HEK293 (cell line): Measurements from ENCODE around the gene STING1.

Experiments used
- CTCF ChIA-PET: fragments of 350-600 bp; formaldehyde crosslinking; extraction: SDS; loops from one replicate; lab custom pipeline; 2021; ENCODE audit warnings: antibody characterized with exemption; lab: Yijun Ruan, JAX
- POLR2A ChIA-PET: fragments of 300-600 bp; formaldehyde crosslinking; extraction: SDS; loops from one replicate; lab custom pipeline; 2020; ENCODE audit warnings: antibody characterized with exemption, inconsistent platforms; lab: Yijun Ruan, JAX
- H3K27ac ChIP-seq: fragments of 200-500 bp; sonication (Bioruptor generic); 2 replicates; pipeline ENCODE4 v1.5.1; 2014; ENCODE audit warnings: low read depth, low read length, control low read depth, inconsistent platforms; ENCODE audit errors: extremely low read depth
- H3K36me3 ChIP-seq, 2 experiments: fragments of 200-500 bp in 1 of 2; sonication (Bioruptor generic) in 1 of 2; 1 replicate in 1 of 2; 2 replicates in 1 of 2; pipeline ENCODE4 v1.5.1; 2014 to 2017; ENCODE audit warnings: inconsistent platforms in 2 of 2, low read length in 2 of 2; ENCODE audit not compliant: control insufficient read depth in 2 of 2, insufficient read depth in 1 of 2
- H3K4me1 ChIP-seq: fragments of 200-500 bp; sonication (Bioruptor generic); 2 replicates; pipeline ENCODE4 v1.5.1; 2014; ENCODE audit warnings: mild to moderate bottlenecking, low read length, inconsistent platforms; ENCODE audit not compliant: control insufficient read depth, insufficient read depth
- H3K4me3 ChIP-seq: 2 replicates; pipeline ENCODE4 v1.5.1; 2011; ENCODE audit warnings: low read depth, mild to moderate bottlenecking, control low read depth, low read length, moderate library complexity
- H3K9me3 ChIP-seq: fragments of 200-500 bp; sonication (Bioruptor generic); 2 replicates; pipeline ENCODE4 v1.5.1; 2014; ENCODE audit warnings: low read depth, low read length, inconsistent platforms; ENCODE audit not compliant: control insufficient read depth, insufficient read depth
- FEZF1 ChIP-seq: fragments of 450-650 bp; formaldehyde crosslinking; IDR thresholded peaks from 2 replicates; pipeline ENCODE4 v1.5.1; 2016; ENCODE audit warnings: missing biosample characterization, missing genetic modification characterization
- MZF1 ChIP-seq: fragments of 450-650 bp; formaldehyde crosslinking; IDR thresholded peaks from 2 replicates; pipeline ENCODE4 v1.5.1; 2017; ENCODE audit warnings: missing biosample characterization, missing genetic modification characterization, borderline replicate concordance
- PRDM1 ChIP-seq: fragments of 450-650 bp; formaldehyde crosslinking; IDR thresholded peaks from 2 replicates; pipeline ENCODE4; 2016; ENCODE audit warnings: missing biosample characterization, missing genetic modification characterization
- SP2 ChIP-seq: fragments of 450-650 bp; formaldehyde crosslinking; IDR thresholded peaks from 2 replicates; pipeline ENCODE4 v1.5.1; 2016; ENCODE audit warnings: missing biosample characterization, missing genetic modification characterization
- SP7 ChIP-seq: fragments of 450-650 bp; formaldehyde crosslinking; IDR thresholded peaks from 2 replicates; pipeline ENCODE4 v1.5.1; 2016; ENCODE audit warnings: missing biosample characterization, missing genetic modification characterization
- ZBTB10 ChIP-seq: fragments of 450-650 bp; formaldehyde crosslinking; IDR thresholded peaks from 2 replicates; pipeline ENCODE4 v1.5.1; 2016; ENCODE audit warnings: missing biosample characterization, missing genetic modification characterization
- ZBTB17 ChIP-seq: fragments of 450-650 bp; formaldehyde crosslinking; IDR thresholded peaks from 2 replicates; pipeline ENCODE4 v1.5.1; 2016; ENCODE audit warnings: missing biosample characterization, missing genetic modification characterization
- ZBTB20 ChIP-seq: fragments of 450-650 bp; formaldehyde crosslinking; IDR thresholded peaks from 2 replicates; pipeline ENCODE4 v1.5.1; 2016; ENCODE audit warnings: missing biosample characterization, missing genetic modification characterization
- ZBTB21 ChIP-seq: fragments of 450-650 bp; formaldehyde crosslinking; IDR thresholded peaks from 2 replicates; pipeline ENCODE4 v1.5.1; 2017; ENCODE audit warnings: missing biosample characterization, missing genetic modification characterization
- ZBTB6 ChIP-seq: fragments of 450-650 bp; formaldehyde crosslinking; IDR thresholded peaks from 2 replicates; pipeline ENCODE4 v1.5.1; 2017; ENCODE audit warnings: missing biosample characterization, missing genetic modification characterization
- ZBTB8A ChIP-seq: fragments of 450-650 bp; formaldehyde crosslinking; IDR thresholded peaks from 2 replicates; pipeline ENCODE4 v1.5.1; 2016; ENCODE audit warnings: missing biosample characterization, missing genetic modification characterization
- ZNF114 ChIP-seq: fragments of 450-650 bp; formaldehyde crosslinking; IDR thresholded peaks from 2 replicates; pipeline ENCODE4 v1.5.0; 2017; ENCODE audit warnings: missing biosample characterization, missing genetic modification characterization
- ZNF133 ChIP-seq: fragments of 450-650 bp; formaldehyde crosslinking; IDR thresholded peaks from 2 replicates; pipeline ENCODE4 v1.5.1; 2016; ENCODE audit warnings: missing biosample characterization, missing genetic modification characterization
- ZNF138 ChIP-seq: fragments of 450-650 bp; formaldehyde crosslinking; IDR thresholded peaks from 2 replicates; pipeline ENCODE4 v1.5.1; 2016; ENCODE audit warnings: missing biosample characterization, missing genetic modification characterization, borderline replicate concordance
- ZNF169 ChIP-seq: fragments of 450-650 bp; formaldehyde crosslinking; IDR thresholded peaks from 2 replicates; pipeline ENCODE4 v1.5.1; 2016; ENCODE audit warnings: missing biosample characterization, missing genetic modification characterization
- ZNF18 ChIP-seq: fragments of 450-650 bp; formaldehyde crosslinking; IDR thresholded peaks from 2 replicates; pipeline ENCODE4 v1.5.1; 2016; ENCODE audit warnings: missing biosample characterization, missing genetic modification characterization
- ZNF2 ChIP-seq: fragments of 450-650 bp; formaldehyde crosslinking; IDR thresholded peaks from 2 replicates; pipeline ENCODE4 v1.5.1; 2016; ENCODE audit warnings: missing biosample characterization, missing genetic modification characterization
- ZNF221 ChIP-seq: fragments of 450-650 bp; formaldehyde crosslinking; IDR thresholded peaks from 2 replicates; pipeline ENCODE4 v1.5.1; 2017; ENCODE audit warnings: missing biosample characterization, missing genetic modification characterization, borderline replicate concordance
- ZNF23 ChIP-seq: fragments of 450-650 bp; formaldehyde crosslinking; IDR thresholded peaks from 2 replicates; pipeline ENCODE4 v1.5.1; 2016; ENCODE audit warnings: missing biosample characterization, missing genetic modification characterization, borderline replicate concordance
- ZNF341 ChIP-seq: fragments of 450-650 bp; formaldehyde crosslinking; IDR thresholded peaks from 2 replicates; pipeline ENCODE4; 2016; ENCODE audit warnings: low read depth, missing biosample characterization, missing genetic modification characterization
- ZNF394 ChIP-seq: fragments of 450-650 bp; formaldehyde crosslinking; IDR thresholded peaks from 2 replicates; pipeline ENCODE4 v1.5.1; 2016; ENCODE audit warnings: missing biosample characterization, missing genetic modification characterization, mild to moderate bottlenecking, moderate library complexity, borderline replicate concordance
- ZNF548 ChIP-seq: fragments of 450-650 bp; formaldehyde crosslinking; IDR thresholded peaks from 2 replicates; pipeline ENCODE4 v1.5.1; 2016; ENCODE audit warnings: missing biosample characterization, missing genetic modification characterization
- ZNF561 ChIP-seq: fragments of 450-650 bp; IDR thresholded peaks from 2 replicates; pipeline ENCODE4 v1.5.1; 2018; ENCODE audit warnings: missing biosample characterization, missing genetic modification characterization, borderline replicate concordance
- ZNF580 ChIP-seq: fragments of 450-650 bp; formaldehyde crosslinking; IDR thresholded peaks from 2 replicates; pipeline ENCODE4 v1.5.1; 2016; ENCODE audit warnings: missing biosample characterization, missing genetic modification characterization
- ZNF610 ChIP-seq: fragments of 450-650 bp; formaldehyde crosslinking; IDR thresholded peaks from 2 replicates; pipeline ENCODE4 v1.5.1; 2016; ENCODE audit warnings: missing biosample characterization, missing genetic modification characterization, borderline replicate concordance
- ZNF629 ChIP-seq: fragments of 450-650 bp; formaldehyde crosslinking; IDR thresholded peaks from 2 replicates; pipeline ENCODE4 v1.5.1; 2017; ENCODE audit warnings: missing biosample characterization, missing genetic modification characterization
- ZNF639 ChIP-seq: fragments of 450-650 bp; formaldehyde crosslinking; IDR thresholded peaks from 2 replicates; pipeline ENCODE4 v1.5.1; 2016; ENCODE audit warnings: missing biosample characterization, missing genetic modification characterization
- ZNF768 ChIP-seq: fragments of 450-650 bp; formaldehyde crosslinking; IDR thresholded peaks from 2 replicates; pipeline ENCODE4 v1.5.1; 2018; ENCODE audit warnings: missing biosample characterization, mild to moderate bottlenecking, missing genetic modification characterization

The STING1 gene

GRCh38 chr5:139482050-139482889 lies at the start of gene STING1:
STING1 (minus strand) TSS chr5:139482758; CDS start chr5:139481704, 1,054 bp downstream.
- POLR2A ChIA-PET: interaction anchor here (0.7 to 1.9 kb wide), 13 partner anchors 8 to 208 kb away, joined by 3 to 21 read pairs (median 4); partner anchors contain the start of genes DNAJC18, MATR3 and SPATA24
- Histone ChIP-seq H3K4me1 (peaks cover 15% of the 10 kb centered on the region), H3K9me3 (no peaks in the 10 kb centered on the region), H3K36me3 (peaks cover 15 to 32% of the 10 kb centered on the region in 2 experiments; a peak in 2 of 3 replicates), H3K4me3 (peak within 1 kb of the TSS; percentile 14; the same call in 1 of the 2 replicates), H3K27ac (peak within 1 kb of the TSS; percentile 93)
- CTCF ChIA-PET: interaction anchor here (1.0 to 4.1 kb wide), 4 partner anchors 13 to 60 kb away, joined by 4 to 24 read pairs (median 13); no protein-coding TSS in a partner anchor
- TF ChIP-seq ZNF394 (peak; percentile 83; the same call in 1 of the 2 replicates), SP2 (tag by site-specific recombination) (peak; percentile 73), ZNF629 (tag by site-specific recombination) (peak; percentile 78), ZNF561 (tag by site-specific recombination) (peak; percentile 81), ZNF341 (tag by site-specific recombination) (peak; percentile 91), SP7 (tag by site-specific recombination) (peak; percentile 70), ZNF138 (tag by site-specific recombination) (no peak), ZNF548 (tag by site-specific recombination) (no peak), PRDM1 (tag by site-specific recombination) (peak; percentile 49; the same call in 1 of the 2 replicates), ZNF133 (tag by site-specific recombination) (no peak), ZBTB10 (tag by site-specific recombination) (peak; percentile 50; the same call in 1 of the 2 replicates), ZBTB8A (tag by site-specific recombination) (peak; percentile 62; the same call in 1 of the 2 replicates), ZNF2 (tag by site-specific recombination) (peak; percentile 85), ZBTB6 (tag by site-specific recombination) (peak; percentile 41; the same call in 1 of the 2 replicates), MZF1 (tag by site-specific recombination) (peak; percentile 18; the same call in 1 of the 2 replicates), ZNF580 (tag by site-specific recombination) (peak; percentile 56; the same call in 1 of the 2 replicates), ZNF221 (tag by site-specific recombination) (0 out of 2 replicates have a peak, but pooled peaks have one; percentile 5), ZBTB21 (tag by site-specific recombination) (peak; percentile 71), ZNF114 (no peak), ZBTB17 (peak; percentile 100), FEZF1 (tag by site-specific recombination) (peak; percentile 67), ZBTB20 (tag by site-specific recombination) (peak; percentile 60; the same call in 1 of the 2 replicates), ZNF639 (tag by site-specific recombination) (peak; percentile 63), ZNF768 (no peak), ZNF23 (tag by site-specific recombination) (no peak), ZNF610 (tag by site-specific recombination) (peak; percentile 50; the same call in 1 of the 2 replicates), ZNF18 (tag by site-specific recombination) (peak; percentile 34; the same call in 1 of the 2 replicates), ZNF169 (tag by site-specific recombination) (no peak)
